Jurkat, Clone E6-1 (cell line): ENCODE data around the gene MYH10.
A peak's percentile ranks its signal among the peaks of the same experiment; 100 is the strongest.

Experiments
- DNase-seq: peaks from one replicate; pipeline ENCODE4 v3.0.0-alpha.2; 2011; ENCODE audit warnings: low read depth, low spot score
- H3K4me3 ChIP-seq: 2 replicates; pipeline ENCODE4 v1.5.1; 2011; ENCODE audit warnings: mild to moderate bottlenecking, low read length, control low read depth, moderate library complexity

MYH10 gene

GRCh38 chr17:8650119-8650499 is 19.6 kb upstream of the MYH10 start:
- DNase-seq = no peak
- no peak overlapping the region for H3K4me3 ChIP-seq

GRCh38 chr17:8649157-8650118 is 18.9 kb upstream of the MYH10 start:
- no peak for DNase-seq
- no peak overlapping the region for H3K4me3 ChIP-seq

GRCh38 chr17:8647956-8648355 is 17.4 kb upstream of the MYH10 start:
- no peak overlapping the region for H3K4me3 ChIP-seq
- DNase-seq = no peak

- no peak overlapping the region for H3K4me3 ChIP-seq
Observed at GRCh38 chr17:8647202-8647601, 16.7 kb upstream of the MYH10 start.

GRCh38 chr17:8644507-8644902 is 14.0 kb upstream of the MYH10 start:
- no peak overlapping the region for H3K4me3 ChIP-seq
- DNase-seq = no peak

More at GRCh38 chr17:8647202-8647601, 16.7 kb upstream of the MYH10 start:
- DNase-seq = no peak

GRCh38 chr17:8643855-8644506 is 13.5 kb upstream of the MYH10 start:
- H3K4me3 ChIP-seq = no peak overlapping the region
- no peak for DNase-seq

- no peak for DNase-seq
- no peak overlapping the region for H3K4me3 ChIP-seq
Observed at GRCh38 chr17:8639709-8640108, 9.2 kb upstream of the MYH10 start.

- no peak for DNase-seq
- no peak overlapping the region for H3K4me3 ChIP-seq
Observed at GRCh38 chr17:8632061-8632460, 1.5 kb upstream of the MYH10 start.

- peak overlapping the region; percentile 93 for H3K4me3 ChIP-seq
- DNase-seq = no peak
Observed at GRCh38 chr17:8631554-8631877, 991 bp upstream of the MYH10 start.

GRCh38 chr17:8630802-8631553 is 453 bp upstream of the MYH10 start:
- DNase-seq = peak; percentile 99
- H3K4me3 ChIP-seq = peak overlapping the region; percentile 93

- DNase-seq = no peak
- peak overlapping the region; percentile 93 for H3K4me3 ChIP-seq
Observed at GRCh38 chr17:8629371-8630226, 926 bp downstream of the MYH10 start.

GRCh38 chr17:8628609-8629169 is 1.8 kb downstream of the MYH10 start:
- peak overlapping the region; percentile 93 for H3K4me3 ChIP-seq
- DNase-seq = no peak

- no peak overlapping the region for H3K4me3 ChIP-seq
- no peak for DNase-seq
Observed at GRCh38 chr17:8628172-8628571, 2.4 kb downstream of the MYH10 start.

GRCh38 chr17:8623591-8623990 is 6.9 kb downstream of the MYH10 start:
- H3K4me3 ChIP-seq = no peak overlapping the region
- DNase-seq = no peak

- no peak overlapping the region for H3K4me3 ChIP-seq
- DNase-seq = no peak
Observed at GRCh38 chr17:8622191-8622590, 8.3 kb downstream of the MYH10 start.

- H3K4me3 ChIP-seq = no peak overlapping the region
- DNase-seq = no peak
Observed at GRCh38 chr17:8621585-8621984, 8.9 kb downstream of the MYH10 start.

- no peak overlapping the region for H3K4me3 ChIP-seq
- DNase-seq = no peak
Observed at GRCh38 chr17:8619294-8619693, 11.2 kb downstream of the MYH10 start.

GRCh38 chr17:8618825-8619224 is 11.7 kb downstream of the MYH10 start:
- no peak for DNase-seq
- H3K4me3 ChIP-seq = no peak overlapping the region

- DNase-seq = no peak
- H3K4me3 ChIP-seq = no peak overlapping the region
Observed at GRCh38 chr17:8614988-8615387, 15.5 kb downstream of the MYH10 start.
